ENCODE results near the gene MDN1.
"Not testable (repeated sequence)": the region's sequence is repeated elsewhere in the genome, so short reads cannot be mapped to it uniquely, and the experiment has no call there.

The MDN1 gene

DNA sequence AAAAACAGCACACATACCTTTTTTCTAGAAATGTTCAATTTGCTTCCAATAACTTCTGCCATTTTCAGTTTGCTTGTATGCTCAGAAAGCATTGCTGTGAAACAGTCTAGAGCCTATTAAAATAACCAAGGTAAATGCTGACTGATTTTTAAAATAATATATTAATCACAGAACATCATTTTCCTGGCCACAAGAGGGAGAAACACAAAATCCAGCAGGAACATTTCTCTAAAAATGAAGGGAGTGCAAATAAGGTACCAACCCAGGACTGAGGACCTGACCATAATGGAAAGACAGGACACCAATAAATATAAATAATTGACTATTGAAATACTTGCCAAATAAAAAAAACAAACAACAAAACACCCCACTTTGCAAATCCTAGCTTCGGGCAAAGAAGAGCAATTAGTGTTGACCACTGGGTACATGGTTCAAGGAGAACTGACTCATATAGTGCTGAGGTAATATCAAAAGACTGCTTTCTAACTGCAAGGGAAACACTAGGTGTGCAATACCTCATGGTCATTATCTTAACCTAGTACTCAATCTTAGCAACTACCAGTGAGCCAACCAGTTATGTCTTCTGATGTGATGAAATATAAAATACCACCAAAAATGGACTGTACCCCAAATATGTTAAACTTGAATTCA lies 42.9 kb downstream of the MDN1 start:
- intact Hi-C loops (cut with micrococcal nuclease): no loop called here
- Mint-ChIP-seq H3K27ac (no peak overlapping the region), H3K36me3 (ENCODE audit: low read depth) (peaks cover 72% of the 10 kb centered on the region), H3K9me3 (no peaks in the 10 kb centered on the region), H3K27me3 (no peaks in the 10 kb centered on the region), H3K4me1 (ENCODE audit: low read depth) (no peaks in the 10 kb centered on the region), H3K4me3 (no peak overlapping the region)

DNA sequence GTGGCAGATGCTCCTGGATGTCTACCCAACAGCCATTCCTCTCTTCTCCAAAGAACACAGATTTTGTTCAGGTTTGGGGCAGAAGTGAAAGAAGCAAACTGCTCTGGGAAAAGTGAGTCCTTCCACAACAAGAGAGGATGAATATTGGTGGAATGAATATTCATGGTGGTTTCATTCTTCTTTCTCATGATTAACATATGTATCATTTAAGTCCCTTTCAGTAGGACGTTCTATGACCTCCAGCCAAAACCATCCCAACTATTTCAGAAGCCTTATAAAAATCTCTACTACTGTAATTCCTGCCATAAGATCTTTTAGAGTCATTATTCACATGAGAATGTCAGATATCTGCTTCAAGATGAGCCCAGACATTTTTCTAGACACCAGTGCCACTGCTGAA lies 44.4 kb downstream of the MDN1 start:
- Mint-ChIP-seq H3K9me3 (no peaks in the 10 kb centered on the region), H3K36me3 (ENCODE audit: low read depth) (peaks cover 72% of the 10 kb centered on the region), H3K4me3 (no peak overlapping the region), H3K27ac (no peak overlapping the region), H3K27me3 (no peaks in the 10 kb centered on the region), H3K4me1 (ENCODE audit: low read depth) (no peaks in the 10 kb centered on the region)
- intact Hi-C loops (cut with micrococcal nuclease): no loop called here

DNA sequence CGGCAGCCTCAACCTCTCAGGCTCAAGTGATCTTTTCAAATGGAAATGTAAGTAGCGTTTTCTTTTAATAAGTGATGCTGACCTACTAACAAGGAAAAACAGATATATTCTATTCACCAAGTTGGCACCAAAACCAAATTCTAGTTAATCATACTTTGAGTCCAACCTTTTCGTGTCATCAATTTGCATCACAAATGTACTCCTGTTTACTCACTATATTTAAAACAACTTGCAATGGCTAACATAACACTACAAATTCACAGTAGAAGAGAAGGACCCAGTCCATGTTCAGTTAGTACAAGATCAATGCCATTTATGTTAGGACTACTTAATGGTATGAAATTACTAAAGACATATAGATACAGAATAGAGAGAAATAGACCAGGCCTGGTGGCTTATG lies 50.0 kb downstream of the MDN1 start:
- Mint-ChIP-seq H3K4me1 (ENCODE audit: low read depth) (no peaks in the 10 kb centered on the region), H3K27me3 (no peaks in the 10 kb centered on the region), H3K36me3 (ENCODE audit: low read depth) (peaks cover 78% of the 10 kb centered on the region), H3K27ac (no peak overlapping the region), H3K9me3 (no peaks in the 10 kb centered on the region), H3K4me3 (no peak overlapping the region)
- intact Hi-C loops (cut with micrococcal nuclease): no loop called here

DNA sequence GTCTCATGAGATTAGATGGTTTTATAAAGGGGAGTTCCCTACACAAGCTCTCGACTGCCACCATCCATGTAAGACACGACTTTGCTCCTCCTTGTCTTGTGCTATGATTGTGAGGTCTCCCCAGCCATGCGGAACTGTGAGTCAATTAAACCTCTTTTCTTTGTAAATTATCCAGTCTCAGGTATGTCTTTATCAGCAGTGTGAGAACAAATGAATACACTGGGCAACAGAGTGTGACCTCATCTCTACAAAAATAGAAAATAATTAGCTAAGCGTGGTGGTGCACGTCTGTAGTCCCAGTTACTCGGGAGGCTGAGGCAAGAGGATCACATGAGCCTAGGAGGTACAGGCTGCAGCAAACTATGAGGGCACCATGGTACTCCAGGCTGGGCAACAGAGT lies 51.3 kb downstream of the MDN1 start:
- no peak overlapping the region for H3K4me3 Mint-ChIP-seq
- no peak overlapping the region for H3K27ac Mint-ChIP-seq
- peaks cover 75% of the 10 kb centered on the region for H3K36me3 Mint-ChIP-seq (ENCODE audit: low read depth)

DNA sequence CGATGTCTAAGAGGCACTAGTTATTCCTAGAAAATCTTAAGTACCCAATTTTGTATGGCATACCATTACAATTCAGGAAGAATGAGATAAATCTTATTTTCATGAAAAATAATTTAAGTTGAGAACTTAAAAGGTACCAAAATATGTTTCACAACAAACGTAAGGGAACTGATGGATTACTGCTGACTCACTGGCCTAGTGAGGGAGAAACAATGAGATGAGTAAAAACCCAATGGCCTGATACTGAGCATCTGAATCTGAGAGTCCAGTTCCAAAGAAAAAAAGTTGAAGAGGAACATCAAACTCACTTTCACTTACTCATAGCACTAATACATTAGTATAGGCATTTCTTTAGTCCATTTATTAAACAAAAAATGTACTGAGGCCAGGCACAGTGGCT lies 56.0 kb downstream of the MDN1 start:
- H3K4me1 Mint-ChIP-seq (ENCODE audit: low read depth): no peaks in the 10 kb centered on the region
- no peaks in the 10 kb centered on the region for H3K27me3 Mint-ChIP-seq
- no peaks in the 10 kb centered on the region for H3K9me3 Mint-ChIP-seq
- intact Hi-C loops (cut with micrococcal nuclease): no loop called here
- H3K4me3 Mint-ChIP-seq: no peak overlapping the region
- H3K36me3 Mint-ChIP-seq (ENCODE audit: low read depth): peaks cover 65% of the 10 kb centered on the region
- no peak overlapping the region for H3K27ac Mint-ChIP-seq

More for the DNA sequence above, 51.3 kb downstream of the MDN1 start:
- Mint-ChIP-seq H3K9me3 (no peaks in the 10 kb centered on the region), H3K4me1 (ENCODE audit: low read depth) (no peaks in the 10 kb centered on the region), H3K27me3 (no peaks in the 10 kb centered on the region)
- intact Hi-C loops (cut with micrococcal nuclease): no loop called here

DNA sequence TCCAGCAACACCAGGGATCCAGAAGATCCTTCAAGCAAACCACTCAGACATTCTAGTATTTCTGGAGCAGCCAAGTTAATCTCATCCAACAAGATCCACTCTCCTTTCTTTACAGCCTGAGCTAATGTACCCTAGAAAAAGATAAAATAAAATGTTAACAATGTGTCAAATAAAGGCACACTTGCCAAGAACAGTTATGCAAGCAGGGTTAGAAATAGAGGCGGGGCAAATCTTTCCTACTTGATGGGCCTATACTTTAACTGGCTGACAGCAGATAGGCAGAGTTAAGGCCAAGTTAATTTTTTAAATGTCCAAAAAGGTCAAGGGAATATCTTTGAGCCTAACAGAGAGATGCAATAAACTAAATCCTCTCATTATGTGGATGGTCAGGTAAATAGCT lies 60.8 kb downstream of the MDN1 start:
- H3K36me3 Mint-ChIP-seq (ENCODE audit: low read depth): peaks cover 76% of the 10 kb centered on the region

DNA sequence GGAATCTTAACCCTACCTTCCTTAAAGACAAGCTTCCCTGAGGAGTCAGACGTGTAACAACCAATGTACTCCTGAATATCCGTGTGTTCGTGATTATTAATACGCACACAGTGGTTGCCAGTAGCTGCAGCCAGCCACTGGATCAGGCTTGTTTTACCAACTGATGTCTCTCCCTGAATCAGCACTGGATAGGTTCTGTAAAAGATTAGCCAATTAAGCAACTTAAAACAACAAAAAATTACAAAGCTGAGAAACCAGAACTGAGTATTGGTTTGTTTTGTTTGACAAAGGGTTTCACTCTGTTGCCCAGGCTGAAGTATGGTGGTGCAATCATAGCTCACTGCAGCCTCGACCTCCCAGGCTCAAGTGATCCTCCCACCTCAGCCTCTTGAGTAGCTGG lies 69.3 kb downstream of the MDN1 start:
- no peaks in the 10 kb centered on the region for H3K9me3 Mint-ChIP-seq
- no peaks in the 10 kb centered on the region for H3K27me3 Mint-ChIP-seq
- intact Hi-C loops (cut with micrococcal nuclease): no loop called here
- H3K4me3 Mint-ChIP-seq: no peak overlapping the region
- H3K36me3 Mint-ChIP-seq (ENCODE audit: low read depth): peaks cover 90% of the 10 kb centered on the region
- H3K27ac Mint-ChIP-seq: no peak overlapping the region
- H3K4me1 Mint-ChIP-seq (ENCODE audit: low read depth): no peaks in the 10 kb centered on the region

More for the DNA sequence above, 60.8 kb downstream of the MDN1 start:
- Mint-ChIP-seq H3K9me3 (no peaks in the 10 kb centered on the region), H3K27ac (no peak overlapping the region), H3K27me3 (no peaks in the 10 kb centered on the region), H3K4me3 (no peak overlapping the region), H3K4me1 (ENCODE audit: low read depth) (no peaks in the 10 kb centered on the region)
- intact Hi-C loops (cut with micrococcal nuclease): no loop called here

DNA sequence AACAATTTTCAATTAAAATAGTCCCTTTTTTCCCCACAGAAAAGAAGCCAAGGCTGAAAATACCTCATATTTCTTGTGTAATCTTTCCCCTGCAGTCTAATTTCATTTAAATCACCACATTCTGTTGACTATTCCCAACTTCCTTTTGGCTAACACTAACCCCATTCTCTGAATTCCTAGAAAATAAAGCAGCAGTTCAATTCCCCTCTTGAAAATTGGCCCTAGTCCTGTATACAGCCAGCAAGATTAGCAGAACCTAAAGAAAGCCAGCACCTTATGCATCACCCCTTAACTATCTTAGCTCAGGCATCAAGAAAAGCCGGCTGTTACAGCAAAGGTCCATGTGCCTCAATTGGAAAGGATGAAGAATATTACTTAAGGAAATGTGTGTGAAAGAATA lies 69.7 kb downstream of the MDN1 start:
- no peak overlapping the region for H3K4me3 Mint-ChIP-seq
- no peaks in the 10 kb centered on the region for H3K4me1 Mint-ChIP-seq (ENCODE audit: low read depth)
- intact Hi-C loops (cut with micrococcal nuclease): no loop called here
- no peaks in the 10 kb centered on the region for H3K9me3 Mint-ChIP-seq
- no peak overlapping the region for H3K27ac Mint-ChIP-seq
- H3K36me3 Mint-ChIP-seq (ENCODE audit: low read depth): peaks cover 91% of the 10 kb centered on the region
- no peaks in the 10 kb centered on the region for H3K27me3 Mint-ChIP-seq

DNA sequence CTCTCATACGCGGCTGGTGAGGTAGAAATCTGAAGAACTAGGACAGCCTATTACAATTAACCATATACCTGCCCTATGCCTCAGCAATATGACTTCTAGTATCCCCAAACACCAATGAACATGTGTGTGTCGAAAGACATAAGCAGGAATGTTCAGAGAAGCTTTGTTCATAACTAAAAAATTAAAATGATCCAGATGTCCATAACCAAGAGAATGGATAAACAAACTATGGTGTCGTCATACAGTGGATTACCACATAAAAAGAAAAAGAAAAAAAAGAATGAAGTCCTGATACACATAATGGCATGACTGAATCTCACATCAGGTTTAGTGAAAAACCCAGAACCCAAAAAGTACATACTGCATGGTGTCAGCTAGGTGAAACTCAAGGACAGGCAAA lies 73.9 kb downstream of the MDN1 start:
- intact Hi-C loops (cut with micrococcal nuclease): no loop called here
- no peak overlapping the region for H3K4me3 Mint-ChIP-seq
- H3K9me3 Mint-ChIP-seq: no peaks in the 10 kb centered on the region
- peaks cover 97% of the 10 kb centered on the region for H3K36me3 Mint-ChIP-seq (ENCODE audit: low read depth)
- no peaks in the 10 kb centered on the region for H3K4me1 Mint-ChIP-seq (ENCODE audit: low read depth)
- H3K27me3 Mint-ChIP-seq: no peaks in the 10 kb centered on the region
- H3K27ac Mint-ChIP-seq: no peak overlapping the region

DNA sequence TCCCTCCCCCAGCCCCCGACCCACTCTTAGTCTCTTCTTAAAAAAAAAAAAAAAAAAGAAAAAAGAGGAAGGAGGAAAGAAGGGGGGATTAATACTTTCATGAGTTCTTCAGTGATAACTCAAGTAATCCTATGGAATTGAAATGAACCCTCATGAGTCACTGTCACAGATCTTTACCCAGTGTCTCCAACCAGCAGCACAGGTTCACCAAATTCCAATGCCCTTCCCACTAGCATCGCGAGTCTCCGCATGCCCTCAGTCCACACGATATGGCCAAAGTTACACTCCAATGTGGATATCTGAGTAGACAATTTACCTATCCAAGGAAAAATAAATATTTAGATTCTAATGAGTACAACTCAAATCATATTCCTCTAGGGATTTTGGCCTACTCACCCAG lies 74.5 kb downstream of the MDN1 start:
- Mint-ChIP-seq H3K36me3 (ENCODE audit: low read depth) (peaks cover 97% of the 10 kb centered on the region), H3K4me3 (no peak overlapping the region), H3K27ac (no peak overlapping the region), H3K9me3 (no peaks in the 10 kb centered on the region), H3K27me3 (no peaks in the 10 kb centered on the region), H3K4me1 (ENCODE audit: low read depth) (no peaks in the 10 kb centered on the region)
- intact Hi-C loops (cut with micrococcal nuclease): no loop called here

DNA sequence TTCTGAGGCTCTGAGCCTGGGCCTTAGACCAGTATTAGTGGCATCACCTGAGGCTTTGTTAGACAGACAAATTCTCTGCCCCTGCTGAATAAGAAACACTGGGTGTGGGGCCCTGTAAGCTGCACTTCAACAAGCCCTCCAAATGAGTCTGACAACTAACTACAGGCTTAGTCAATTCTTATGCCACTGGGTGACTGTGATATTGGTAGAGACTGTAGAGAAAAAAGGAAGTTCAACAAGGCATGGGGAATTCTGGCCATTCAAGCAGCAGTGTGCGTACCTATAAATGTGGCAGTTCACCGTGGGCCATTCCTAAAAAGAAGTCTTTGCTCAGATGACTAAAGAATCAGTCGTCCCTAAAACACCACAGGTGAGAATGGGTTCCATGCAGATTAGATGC lies 82.7 kb downstream of the MDN1 start:
- peaks cover 75% of the 10 kb centered on the region for H3K36me3 Mint-ChIP-seq (ENCODE audit: low read depth)
- peaks cover 6% of the 10 kb centered on the region for H3K4me1 Mint-ChIP-seq (ENCODE audit: low read depth)
- H3K27me3 Mint-ChIP-seq: no peaks in the 10 kb centered on the region
- no peak overlapping the region for H3K27ac Mint-ChIP-seq
- H3K9me3 Mint-ChIP-seq: no peaks in the 10 kb centered on the region
- no peak overlapping the region for H3K4me3 Mint-ChIP-seq
- intact Hi-C loops (cut with micrococcal nuclease): no loop called here

DNA sequence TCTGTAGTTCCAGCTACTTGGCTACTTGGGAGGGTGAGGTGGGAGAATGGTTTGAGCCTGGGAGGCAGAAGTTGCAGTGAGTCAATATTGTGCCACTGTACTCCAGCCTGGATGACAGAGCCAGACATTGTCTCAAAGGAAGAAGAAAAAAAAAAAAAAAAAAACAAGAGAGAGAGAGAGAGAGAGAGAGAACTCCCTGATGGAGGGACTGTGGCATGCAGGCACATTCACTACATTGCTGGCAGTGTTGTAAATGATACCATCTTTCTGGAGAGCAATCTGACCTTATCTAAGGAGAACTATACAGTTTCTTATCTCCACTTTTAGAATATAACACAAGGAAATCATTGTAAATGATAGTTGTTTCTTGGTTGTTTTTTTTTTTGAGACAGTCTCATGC lies 85.1 kb downstream of the MDN1 start:
- Mint-ChIP-seq H3K27ac (no peak overlapping the region), H3K9me3 (peaks cover 6% of the 10 kb centered on the region), H3K27me3 (no peaks in the 10 kb centered on the region), H3K4me3 (no peak overlapping the region), H3K36me3 (ENCODE audit: low read depth) (peaks cover 72% of the 10 kb centered on the region), H3K4me1 (ENCODE audit: low read depth) (peaks cover 6% of the 10 kb centered on the region)
- intact Hi-C loops (cut with micrococcal nuclease): no loop called here

DNA sequence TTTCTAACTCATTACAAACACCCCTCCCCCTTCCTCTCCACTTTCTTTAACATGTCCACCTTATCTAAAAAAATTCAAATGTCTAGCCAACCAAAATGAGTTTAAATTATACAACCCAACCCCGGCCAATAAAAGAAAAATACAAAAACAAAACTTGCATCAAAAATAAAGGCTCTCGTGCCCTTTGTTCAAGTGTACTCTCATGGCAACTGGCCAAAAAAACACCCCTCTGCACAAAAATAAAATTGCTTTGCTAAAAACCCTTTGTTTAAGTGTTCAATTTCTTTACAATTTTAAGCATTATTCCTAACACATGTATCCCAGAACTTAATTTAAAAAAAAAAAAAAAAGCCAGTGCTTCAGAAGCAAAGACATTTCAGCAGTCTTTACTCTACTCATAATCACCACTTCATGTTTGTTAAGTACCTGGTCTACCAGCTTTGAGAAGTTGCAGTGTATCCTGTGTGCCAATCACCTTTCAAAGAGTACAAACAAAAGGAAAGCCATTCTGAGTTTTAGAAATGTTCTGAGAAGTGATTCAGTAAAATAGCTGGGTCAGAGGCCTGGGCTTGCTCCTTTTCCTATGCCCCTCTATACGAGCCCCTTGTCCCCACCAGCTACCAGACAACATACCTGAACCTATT lies 87.5 kb downstream of the MDN1 start:
- Mint-ChIP-seq H3K27me3 (no peaks in the 10 kb centered on the region), H3K4me3 (no peak overlapping the region), H3K4me1 (ENCODE audit: low read depth) (peaks cover 6% of the 10 kb centered on the region), H3K9me3 (peaks cover 6% of the 10 kb centered on the region), H3K36me3 (ENCODE audit: low read depth) (peaks cover 77% of the 10 kb centered on the region), H3K27ac (no peak overlapping the region)
- intact Hi-C loops (cut with micrococcal nuclease): no loop called here

DNA sequence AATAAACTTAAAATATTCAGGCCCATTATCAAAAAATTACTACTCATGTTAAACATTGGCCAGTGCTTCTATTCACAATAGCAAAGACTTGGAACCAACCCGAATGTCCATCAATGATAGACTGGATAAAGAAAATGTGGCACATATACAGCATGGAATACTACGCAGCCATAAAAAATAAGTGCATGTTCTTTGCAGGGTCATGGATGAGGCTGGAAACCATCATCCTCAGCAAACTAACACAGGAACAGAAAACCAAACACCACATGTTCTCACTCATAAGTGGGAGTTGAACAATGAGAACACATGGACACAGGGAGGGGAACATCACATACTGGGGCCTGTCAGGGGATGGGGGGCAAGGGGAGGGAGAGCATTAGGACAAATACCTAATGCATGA lies 88.3 kb downstream of the MDN1 start:
- intact Hi-C loops (cut with micrococcal nuclease); H3K4me3 Mint-ChIP-seq; H3K27ac Mint-ChIP-seq; H3K4me1 Mint-ChIP-seq (ENCODE audit: low read depth); H3K27me3 Mint-ChIP-seq; H3K9me3 Mint-ChIP-seq: not testable (repeated sequence)
- H3K36me3 Mint-ChIP-seq (ENCODE audit: low read depth): peaks cover 77% of the 10 kb centered on the region

DNA sequence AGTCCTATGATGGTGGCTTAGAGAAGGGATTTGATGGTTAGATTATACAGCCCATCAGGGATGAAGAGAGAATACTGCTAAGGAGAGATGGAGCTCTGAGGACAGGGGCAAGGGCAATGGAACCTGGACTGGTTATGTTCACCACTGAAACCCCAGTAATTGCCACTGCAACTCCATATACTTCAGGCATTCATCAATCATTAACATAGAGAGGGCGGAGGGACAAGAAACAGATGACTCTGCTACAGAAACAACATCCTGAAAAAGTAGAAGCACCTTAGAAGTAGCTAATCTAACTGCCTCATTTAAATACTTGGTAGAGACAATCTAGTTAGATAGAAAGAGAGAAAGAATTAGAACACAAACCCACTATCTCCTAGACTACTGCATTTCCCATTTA lies 89.8 kb downstream of the MDN1 start:
- intact Hi-C loops (cut with micrococcal nuclease): no loop called here
- no peak overlapping the region for H3K4me3 Mint-ChIP-seq
- no peak overlapping the region for H3K27ac Mint-ChIP-seq
- peaks cover 6% of the 10 kb centered on the region for H3K9me3 Mint-ChIP-seq
- no peaks in the 10 kb centered on the region for H3K27me3 Mint-ChIP-seq
- H3K4me1 Mint-ChIP-seq (ENCODE audit: low read depth): no peaks in the 10 kb centered on the region
- peaks cover 85% of the 10 kb centered on the region for H3K36me3 Mint-ChIP-seq (ENCODE audit: low read depth)
